K562 (cell line): ENCODE measurements around the gene PGAP3. TPM values are rescaled to one million over a fixed set of nuclear protein-coding genes. Genes with fewer than 3 reads are reported as not detected.

ENCODE experiments used
- CC2D1A ChIP-seq: fragments of 450-650 bp; IDR thresholded peaks from 2 replicates; pipeline ENCODE4 v1.6.1; 2017; ENCODE audit warnings: mild to moderate bottlenecking
- CHCHD3 ChIP-seq: fragments of 250-450 bp; sonication (Bioruptor Pico); IDR thresholded peaks from 2 replicates; pipeline ENCODE4 v2.1.2; 2022; ENCODE audit warnings: mild to moderate bottlenecking
- DACH1 ChIP-seq: fragments of 450-650 bp; IDR thresholded peaks from 2 replicates; pipeline ENCODE4 v1.6.1; 2018; ENCODE audit not compliant: partially characterized antibody
- FOXA3 ChIP-seq, 2 experiments: fragments of 450-650 bp in 1 of 2; sonication (generic) in 1 of 2; formaldehyde crosslinking; IDR thresholded peaks in 1 of 2; conservative IDR thresholded peaks in 1 of 2; 2 replicates each; pipeline versions ENCODE4 v1.4.0 to v1.8.0; 2020 to 2022; ENCODE audit warnings: mild to moderate bottlenecking in 2 of 2, missing genetic modification reagents in 1 of 2
- FOXP4 ChIP-seq: sonication (generic); formaldehyde crosslinking; IDR thresholded peaks from 2 replicates; pipeline ENCODE4 v1.8.0; 2022; ENCODE audit warnings: mild to moderate bottlenecking, missing genetic modification reagents, borderline replicate concordance
- MEIS2 ChIP-seq: fragments of 450-650 bp; IDR thresholded peaks from 2 replicates; pipeline ENCODE4 v1.6.1; 2014; ENCODE audit warnings: mild to moderate bottlenecking; ENCODE audit not compliant: partially characterized antibody
- NCOA4 ChIP-seq: fragments of 450-650 bp; IDR thresholded peaks from 2 replicates; pipeline ENCODE4 v1.6.1; 2018; ENCODE audit warnings: mild to moderate bottlenecking; ENCODE audit not compliant: partially characterized antibody
- NFATC3 ChIP-seq: fragments of 450-650 bp; IDR thresholded peaks from 2 replicates; pipeline ENCODE4 v1.6.1; 2017; ENCODE audit warnings: mild to moderate bottlenecking
- NFIC ChIP-seq: fragments of 450-650 bp; IDR thresholded peaks from 2 replicates; pipeline ENCODE4 v1.6.1; 2017; ENCODE audit warnings: mild to moderate bottlenecking, inconsistent platforms
- NR0B1 ChIP-seq: fragments of 450-650 bp; IDR thresholded peaks from one replicate; pipeline ENCODE4 v1.6.1; 2018; ENCODE audit warnings: mild to moderate bottlenecking, moderate library complexity; ENCODE audit not compliant: partially characterized antibody
- PHF20 ChIP-seq: fragments of 450-650 bp; IDR thresholded peaks from 2 replicates; pipeline ENCODE4 v1.6.1; 2018; ENCODE audit not compliant: partially characterized antibody
- POLR2A ChIP-seq: fragments of 450-650 bp; conservative IDR thresholded peaks from 2 replicates; pipeline ENCODE4 v1.6.1; 2016
- RBM39 ChIP-seq: fragments of 200-400 bp; formaldehyde crosslinking; optimal IDR thresholded peaks from 2 replicates; pipeline ENCODE3; 2018; ENCODE audit warnings: low read depth, low read length
- SIRT6 ChIP-seq: IDR thresholded peaks from one replicate; pipeline ENCODE4 v1.6.1; 2012; ENCODE audit warnings: low read depth, mild to moderate bottlenecking, control low read depth, inconsistent platforms, low read length, moderate library complexity
- SMAD4 ChIP-seq: fragments of 250-450 bp; sonication (Bioruptor Pico); conservative IDR thresholded peaks from 2 replicates; pipeline ENCODE4 v1.8.0; 2021; ENCODE audit warnings: inconsistent platforms, mild to moderate bottlenecking, moderate library complexity
- ZBTB8A ChIP-seq: fragments of 450-650 bp; IDR thresholded peaks from 2 replicates; pipeline ENCODE4 v1.6.1; 2018; ENCODE audit warnings: mild to moderate bottlenecking, moderate library complexity; ENCODE audit not compliant: partially characterized antibody
- ZFP1 ChIP-seq: fragments of 450-650 bp; formaldehyde crosslinking; IDR thresholded peaks from 2 replicates; pipeline ENCODE4 v1.4.0; 2020; ENCODE audit warnings: mild to moderate bottlenecking, mixed read lengths
- ZFP30 ChIP-seq: fragments of 250-450 bp; sonication (Bioruptor Pico); IDR thresholded peaks from 2 replicates; pipeline ENCODE4 v1.8.0; 2022; ENCODE audit warnings: moderate library complexity, mild to moderate bottlenecking, inconsistent platforms, borderline replicate concordance
- ZNF175 ChIP-seq: fragments of 200-800 bp; sonication (Bioruptor generic); IDR thresholded peaks from 2 replicates; pipeline ENCODE4 v1.6.1; 2016; ENCODE audit warnings: low read depth, mild to moderate bottlenecking, missing genetic modification characterization, missing compliant biosample characterization
- ZNF311 ChIP-seq: fragments of 250-450 bp; sonication (Bioruptor Pico); IDR thresholded peaks from 2 replicates; pipeline ENCODE4 v1.4.0; 2020; ENCODE audit warnings: mild to moderate bottlenecking, moderate library complexity
- polyA plus RNA-seq, 8 experiments: library from polyadenylated mRNA; depleted of rRNA in 4 of 8; stranded (reverse) in 5 of 8; unstranded in 3 of 8; fragments of >200 nt; fragmentation: Nextera tagmentation in 2 of 8; fragmentation: Illumina TruSeq in 1 of 8; extraction: Ambion mirVana in 2 of 8; extraction: Trizol in 1 of 8; gene quantifications; 2 replicates each; pipeline versions ENCODE4 v1.2.1 to v1.2.3, GENCODE V29; 2011 to 2014; ENCODE audit warnings: inconsistent platforms in 1 of 8, missing spikeins in 1 of 8
- total RNA-seq, 7 experiments: library from RNA; depleted of rRNA in 6 of 7; stranded (reverse); fragments of >200 nt in 6 of 7; fragmentation: Illumina TruSeq in 2 of 7; extraction: Trizol in 2 of 7; gene quantifications; 2 replicates each; pipeline versions ENCODE4 v1.2.1 to v1.2.3, GENCODE V29; 2011 to 2021; ENCODE audit warnings: low replicate concordance in 1 of 7
- TF ChIP-seq, protein P1 (sequence below): sonication (generic); formaldehyde crosslinking; IDR thresholded peaks from 2 replicates; pipeline ENCODE4 v1.9.0; 2022; ENCODE audit warnings: mild to moderate bottlenecking, missing genetic modification reagents
- TF ChIP-seq, protein P2 (sequence below): fragments of 450-650 bp; IDR thresholded peaks from 2 replicates; pipeline ENCODE4 v1.6.1; 2016; ENCODE audit warnings: borderline replicate concordance

PGAP3 gene
- total and polyA plus RNA-seq, 9 of the 15 experiments (the other 6 are each of a cell fraction or from before 2014, with no cell fraction given): 0.38 to 9.4 (median 4.5) TPM

DNA sequence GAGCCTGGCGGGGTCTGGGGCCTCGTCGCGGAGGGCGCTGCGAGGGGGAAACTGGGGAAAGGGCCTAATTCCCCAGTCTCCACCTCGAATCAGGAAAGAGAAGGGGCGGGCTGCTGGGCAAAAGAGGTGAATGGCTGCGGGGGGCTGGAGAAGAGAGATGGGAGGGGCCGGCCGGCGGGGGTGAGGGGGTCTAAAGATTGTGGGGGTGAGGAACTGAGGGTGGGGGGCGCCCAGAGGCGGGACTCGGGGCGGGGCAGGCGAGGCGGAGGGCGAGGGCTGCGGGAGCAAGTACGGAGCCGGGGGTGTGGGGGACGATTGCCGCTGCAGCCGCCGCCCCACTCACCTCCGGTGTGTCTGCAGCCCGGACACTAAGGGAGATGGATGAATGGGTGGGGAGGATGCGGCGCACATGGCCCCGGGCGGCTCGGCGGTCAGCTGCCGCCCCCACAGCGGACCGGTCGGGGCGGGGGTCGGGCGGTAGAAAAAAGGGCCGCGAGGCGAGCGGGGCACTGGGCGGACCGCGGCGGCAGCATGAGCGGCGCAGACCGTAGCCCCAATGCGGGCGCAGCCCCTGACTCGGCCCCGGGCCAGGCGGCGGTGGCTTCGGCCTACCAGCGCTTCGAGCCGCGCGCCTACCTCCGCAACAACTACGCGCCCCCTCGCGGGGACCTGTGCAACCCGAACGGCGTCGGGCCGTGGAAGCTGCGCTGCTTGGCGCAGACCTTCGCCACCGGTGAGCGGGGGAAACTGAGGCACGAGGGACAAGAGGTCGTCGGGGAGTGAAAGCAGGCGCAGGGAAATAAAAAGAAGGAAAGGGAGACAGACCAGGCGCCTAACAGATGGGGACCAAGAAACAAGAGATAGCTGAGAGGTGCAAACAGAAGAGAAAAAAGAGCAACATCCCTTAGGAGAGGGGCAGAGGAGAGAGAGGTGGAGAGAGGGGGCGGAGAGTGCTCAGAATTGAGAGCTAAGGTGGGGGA, 19.6 kb downstream of the PGAP3 start, which contains the start of gene PNMT (continued):
- TF ChIP-seq SIRT6 (no peak), CC2D1A (no peak), DACH1 (no peak), ZNF175 (CRISPR knock-in tag) (no peak), NR0B1 (no peak), POLR2A (peak; percentile 63; the same call in 1 of the 2 replicates), FOXA3 (CRISPR knock-in tag; conservative IDR thresholded peaks at IDR 0.05 in 1 of 2, IDR thresholded peaks at IDR 0.05 in 1 of 2) (no peak), NFIC (peak; percentile 77), ZBTB8A (no peak), RBM39 (no peak), NCOA4 (no peak), SMAD4 (peak; percentile 88; the same call in 1 of the 2 replicates), CHCHD3 (CRISPR knock-in tag) (no peak), ZFP1 (CRISPR knock-in tag) (no peak), NFATC3 (no peak), MEIS2 (peak; percentile 37), FOXP4 (CRISPR knock-in tag) (no peak), ZNF311 (CRISPR knock-in tag) (no peak), ZFP30 (no peak), PHF20 (no peak)
- TF ChIP-seq, protein P1, sequence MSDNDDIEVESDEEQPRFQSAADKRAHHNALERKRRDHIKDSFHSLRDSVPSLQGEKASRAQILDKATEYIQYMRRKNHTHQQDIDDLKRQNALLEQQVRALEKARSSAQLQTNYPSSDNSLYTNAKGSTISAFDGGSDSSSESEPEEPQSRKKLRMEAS (CRISPR knock-in tag): peak; percentile 73
- TF ChIP-seq, protein P2, sequence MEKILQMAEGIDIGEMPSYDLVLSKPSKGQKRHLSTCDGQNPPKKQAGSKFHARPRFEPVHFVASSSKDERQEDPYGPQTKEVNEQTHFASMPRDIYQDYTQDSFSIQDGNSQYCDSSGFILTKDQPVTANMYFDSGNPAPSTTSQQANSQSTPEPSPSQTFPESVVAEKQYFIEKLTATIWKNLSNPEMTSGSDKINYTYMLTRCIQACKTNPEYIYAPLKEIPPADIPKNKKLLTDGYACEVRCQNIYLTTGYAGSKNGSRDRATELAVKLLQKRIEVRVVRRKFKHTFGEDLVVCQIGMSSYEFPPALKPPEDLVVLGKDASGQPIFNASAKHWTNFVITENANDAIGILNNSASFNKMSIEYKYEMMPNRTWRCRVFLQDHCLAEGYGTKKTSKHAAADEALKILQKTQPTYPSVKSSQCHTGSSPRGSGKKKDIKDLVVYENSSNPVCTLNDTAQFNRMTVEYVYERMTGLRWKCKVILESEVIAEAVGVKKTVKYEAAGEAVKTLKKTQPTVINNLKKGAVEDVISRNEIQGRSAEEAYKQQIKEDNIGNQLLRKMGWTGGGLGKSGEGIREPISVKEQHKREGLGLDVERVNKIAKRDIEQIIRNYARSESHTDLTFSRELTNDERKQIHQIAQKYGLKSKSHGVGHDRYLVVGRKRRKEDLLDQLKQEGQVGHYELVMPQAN: no peak
